PC-9 (cell line): Measurements from ENCODE around the gene PTF1A. TPM values are rescaled to one million over a fixed set of nuclear protein-coding genes. Genes with fewer than 3 reads are reported as not detected.

Experiments
- BruUV-seq: library from RNA; stranded (reverse); fragments of 400-500 nt; replicated peaks from 2 replicates; lab custom pipeline; 2021; lab: Mats Ljungman, UMichigan
- CTCF ChIA-PET: fragments of 300-600 bp; sonication (Branson Sonifier 250); formaldehyde crosslinking; loops from one replicate; lab custom pipeline; 2022; ENCODE audit warnings: antibody characterized with exemption; lab: Charles Lee
- POLR2A ChIA-PET: fragments of 300-600 bp; sonication (Branson Sonifier 250); formaldehyde crosslinking; loops from one replicate; lab custom pipeline; 2022; ENCODE audit warnings: antibody characterized with exemption; ENCODE audit not compliant: unreplicated experiment; lab: Charles Lee
- DNase-seq, 2 experiments: peaks; one replicate each; pipeline versions ENCODE4 v3.0.0 to v3.0.0-alpha.2; 2015 to 2022; ENCODE audit warnings: mixed read lengths in 1 of 2
- H2AFZ ChIP-seq: fragments of 200-600 bp; sonication (generic); 2 replicates; pipeline ENCODE4 v1.8.1; 2017; ENCODE audit warnings: antibody characterized with exemption
- H3F3A ChIP-seq: fragments of 200-600 bp; sonication (generic); 2 replicates; pipeline ENCODE4 v1.8.1; 2017; ENCODE audit warnings: antibody characterized with exemption, mild to moderate bottlenecking, low read depth; ENCODE audit not compliant: insufficient read depth
- H3K27ac ChIP-seq: fragments of 200-600 bp; sonication (generic); 2 replicates; pipeline ENCODE4 v1.6.1; 2016; ENCODE audit warnings: mixed run types
- H3K27me3 ChIP-seq: fragments of 200-600 bp; sonication (generic); 2 replicates; pipeline ENCODE4 v1.6.1; 2016; ENCODE audit warnings: low read depth, mixed run types; ENCODE audit not compliant: insufficient read depth
- H3K36me3 ChIP-seq: fragments of 200-600 bp; sonication (generic); 2 replicates; pipeline ENCODE4 v1.6.1; 2016; ENCODE audit warnings: low read depth, mixed run types
- H3K4me1 ChIP-seq: fragments of 200-600 bp; sonication (generic); replicated peaks from 2 replicates; pipeline ENCODE4 v1.6.1; 2016; ENCODE audit warnings: mixed run types; ENCODE audit not compliant: insufficient read depth
- H3K4me2 ChIP-seq: fragments of 200-600 bp; sonication (generic); 2 replicates; pipeline ENCODE4 v1.6.1; 2017; ENCODE audit warnings: mixed run types
- H3K4me3 ChIP-seq: fragments of 200-600 bp; sonication (generic); 2 replicates; pipeline ENCODE4 v1.6.1; 2016; ENCODE audit warnings: mixed run types
- H3K79me2 ChIP-seq: fragments of 200-600 bp; sonication (generic); 2 replicates; pipeline ENCODE4 v1.6.1; 2017; ENCODE audit warnings: low read depth, mixed run types
- H3K9me2 ChIP-seq: fragments of 200-600 bp; sonication (generic); 2 replicates; pipeline ENCODE4 v1.8.1; 2017; ENCODE audit warnings: mild to moderate bottlenecking; ENCODE audit not compliant: insufficient read depth
- H3K9me3 ChIP-seq: fragments of 200-600 bp; sonication (generic); 2 replicates; pipeline ENCODE4 v1.8.1; 2016; ENCODE audit warnings: low read depth; ENCODE audit not compliant: insufficient read depth
- H4K20me1 ChIP-seq: fragments of 200-600 bp; sonication (generic); 2 replicates; pipeline ENCODE4 v1.8.1; 2017; ENCODE audit not compliant: insufficient read depth
- CTCF ChIP-seq: fragments of 200-600 bp; sonication (generic); conservative IDR thresholded peaks from 2 replicates; pipeline ENCODE4 v1.6.1; 2017; ENCODE audit warnings: mixed run types, antibody characterized with exemption, mild to moderate bottlenecking, moderate library complexity
- EZH2 ChIP-seq: fragments of 200-600 bp; sonication (generic); IDR thresholded peaks from 2 replicates; pipeline ENCODE4 v1.8.0; 2017; ENCODE audit warnings: antibody characterized with exemption, low read depth
- intact Hi-C: fragments of 100-400 bp; cut with micrococcal nuclease; formaldehyde crosslinking; loops from one replicate; pipeline ENCODE4 v1.10.0; 2022; ENCODE audit not compliant: unreplicated experiment
- total RNA-seq: library from RNA; stranded (reverse); gene quantifications from 2 replicates; pipeline ENCODE4 v1.2.3, GENCODE V29; 2021

The PTF1A gene
- total RNA-seq, 1 experiment from 2014 or later = not detected

- no peaks in the 10 kb centered on the region for H3F3A ChIP-seq
- no peaks in the 10 kb centered on the region for H3K9me3 ChIP-seq
- H3K27ac ChIP-seq = no peak overlapping the region
- no peaks in the 10 kb centered on the region for H3K4me1 ChIP-seq
- no peak for DNase-seq
- no peak overlapping the region for H3K4me2 ChIP-seq
- no peak for TF ChIP-seq CTCF
- no peak for TF ChIP-seq EZH2
- H3K4me3 ChIP-seq = no peak overlapping the region
- no peaks in the 10 kb centered on the region for H3K9me2 ChIP-seq
- H3K79me2 ChIP-seq = no peaks in the 10 kb centered on the region
- H4K20me1 ChIP-seq = no peaks in the 10 kb centered on the region
- H2AFZ ChIP-seq = no peak overlapping the region
- CTCF ChIA-PET = no interaction called here
- no peaks in the 10 kb centered on the region for H3K36me3 ChIP-seq
- H3K27me3 ChIP-seq = no peaks in the 10 kb centered on the region
- POLR2A ChIA-PET = no interaction called here
- BruUV-seq = no TSS peak
- intact Hi-C loops = no loop called here
Observed at GRCh38 chr10:23190872-23191763, 994 bp upstream of the PTF1A start.

GRCh38 chr10:23192712-23193434, 761 bp downstream of the PTF1A start:
- H3K4me1 ChIP-seq = no peaks in the 10 kb centered on the region
- H3K4me2 ChIP-seq = no peak overlapping the region
- H2AFZ ChIP-seq = no peak overlapping the region
- CTCF ChIA-PET = no interaction called here
- no TSS peak for BruUV-seq
- H3K9me3 ChIP-seq = no peaks in the 10 kb centered on the region
- H3K27me3 ChIP-seq = no peaks in the 10 kb centered on the region; the same call in 1 of the 2 replicates
- H3K27ac ChIP-seq = no peak overlapping the region
- no peaks in the 10 kb centered on the region for H3K9me2 ChIP-seq
- POLR2A ChIA-PET = no interaction called here
- no peaks in the 10 kb centered on the region for H4K20me1 ChIP-seq
- TF ChIP-seq CTCF = no peak
- TF ChIP-seq EZH2 = no peak
- no peaks in the 10 kb centered on the region for H3K79me2 ChIP-seq
- H3K36me3 ChIP-seq = no peaks in the 10 kb centered on the region
- H3K4me3 ChIP-seq = no peak overlapping the region
- DNase-seq = no peak
- intact Hi-C loops = no loop called here
- no peaks in the 10 kb centered on the region for H3F3A ChIP-seq

GRCh38 chr10:23193435-23194074, 1.4 kb downstream of the PTF1A start:
- ChIA-PET CTCF (no interaction called here), POLR2A (no interaction called here)
- no peak for DNase-seq
- Histone ChIP-seq H3K27me3 (no peaks in the 10 kb centered on the region; the same call in 1 of the 2 replicates), H3K36me3 (no peaks in the 10 kb centered on the region), H4K20me1 (no peaks in the 10 kb centered on the region), H3K4me2 (no peak overlapping the region), H3K4me3 (no peak overlapping the region), H3K9me2 (no peaks in the 10 kb centered on the region), H3K4me1 (no peaks in the 10 kb centered on the region), H3K79me2 (no peaks in the 10 kb centered on the region), H3F3A (no peaks in the 10 kb centered on the region), H3K9me3 (no peaks in the 10 kb centered on the region), H2AFZ (no peak overlapping the region), H3K27ac (no peak overlapping the region)
- intact Hi-C loops = no loop called here
- no peak for TF ChIP-seq EZH2
- TF ChIP-seq CTCF = no peak
- no TSS peak for BruUV-seq
